ENCODE data around the gene ELN. TPM values are rescaled to one million over a fixed set of nuclear protein-coding genes. Genes with fewer than 3 reads are reported as not detected.

Gene ELN
- total and polyA plus RNA-seq, 2 donors (not counting 1 experiment from before 2014, with no cell fraction given) = not detected

GRCh38 chr7:73994023-73994422 lies 34.0 kb upstream of the ELN start:
- H3K9me3 ChIP-seq (ENCODE audit: control extremely low read depth in 1 of 3, control insufficient read depth in 2 of 3, insufficient read depth in 1 of 3, low read length in 2 of 3) = peaks cover 0 to 21% (median 5%) of the 10 kb centered on the region in 3 donors
- Mint-ChIP-seq H3K4me3 (no peak overlapping the region), H3K4me1 (no peaks in the 10 kb centered on the region), H3K27me3 (peaks cover 18% of the 10 kb centered on the region), H3K9me3 (ENCODE audit: insufficient read depth) (peaks cover 14% of the 10 kb centered on the region), H3K27ac (no peak overlapping the region)
- ATAC-seq (ENCODE audit: low read depth) (no peak), DNase-seq (no peak)
- no peaks in the 10 kb centered on the region for H4K20me1 ChIP-seq (ENCODE audit: control insufficient read depth, insufficient read depth, low read length, poor library complexity, severe bottlenecking)
- H3K27me3 ChIP-seq (replicated peaks in 1 of 4; ENCODE audit: control extremely low read depth in 1 of 4, control insufficient read depth in 3 of 4, insufficient read depth in 4 of 4, low read length in 3 of 4) = peaks cover 0 to 6% (median 0%) of the 10 kb centered on the region in 4 experiments
- no peak for TF ChIP-seq CTCF (IDR thresholded peaks at IDR 0.05)
- TF ChIP-seq EZH2 (IDR thresholded peaks at IDR 0.05; ENCODE audit: borderline replicate concordance, insufficient read depth, low read depth, low read length, poor library complexity, severe bottlenecking) = no peak
- no peak overlapping the region for H3K4me3 ChIP-seq (ENCODE audit: control extremely low read depth in 1 of 5, extremely low read depth in 1 of 5, insufficient read depth in 1 of 5, low read depth in 2 of 5, low read length in 4 of 5)
- H3K4me2 ChIP-seq (replicated peaks; ENCODE audit: low read depth, low read length, poor library complexity, severe bottlenecking) = no peak overlapping the region
- no peaks in the 10 kb centered on the region for H3K4me1 ChIP-seq (ENCODE audit: control insufficient read depth in 2 of 2, insufficient read depth in 2 of 2, low read length in 2 of 2)
- no peak overlapping the region for H2AFZ ChIP-seq (ENCODE audit: insufficient read depth, low read depth, low read length, poor library complexity, severe bottlenecking)
- H3K27ac ChIP-seq (ENCODE audit: low read length in 2 of 2) = no peak overlapping the region
- H3K9ac ChIP-seq (ENCODE audit: low read length) = no peak overlapping the region
- no peaks in the 10 kb centered on the region for H3K79me2 ChIP-seq (ENCODE audit: control insufficient read depth, insufficient read depth, low read length)
- H3K36me3 ChIP-seq (replicated peaks in 1 of 2; ENCODE audit: control extremely low read depth in 1 of 2, control insufficient read depth in 1 of 2, extremely low read depth in 1 of 2, insufficient read depth in 2 of 2, low read length in 1 of 2) = no peaks in the 10 kb centered on the region
- POLR2A ChIA-PET = no interaction called here
- WGBS (ENCODE audit: insufficient coverage) = 96% methylated on average over 4 of the region's 7 CpGs
- intact Hi-C loops (cut with micrococcal nuclease) = no loop called here
- CTCF ChIA-PET = no interaction called here

- TF ChIP-seq CTCF (IDR thresholded peaks at IDR 0.05) = no peak
- TF ChIP-seq EZH2 (IDR thresholded peaks at IDR 0.05; ENCODE audit: borderline replicate concordance, insufficient read depth, low read depth, low read length, poor library complexity, severe bottlenecking) = no peak
- Histone ChIP-seq H3K9ac (ENCODE audit: low read length) (no peak overlapping the region), H3K79me2 (ENCODE audit: control insufficient read depth, insufficient read depth, low read length) (no peaks in the 10 kb centered on the region), H3K27me3 (replicated peaks in 1 of 4; ENCODE audit: control extremely low read depth in 1 of 4, control insufficient read depth in 3 of 4, insufficient read depth in 4 of 4, low read length in 3 of 4) (peaks cover 0 to 6% (median 0%) of the 10 kb centered on the region in 4 experiments), H4K20me1 (ENCODE audit: control insufficient read depth, insufficient read depth, low read length, poor library complexity, severe bottlenecking) (no peaks in the 10 kb centered on the region), H3K4me1 (ENCODE audit: control insufficient read depth in 2 of 2, insufficient read depth in 2 of 2, low read length in 2 of 2) (no peaks in the 10 kb centered on the region), H3K27ac (ENCODE audit: low read length in 2 of 2) (no peak overlapping the region), H3K36me3 (replicated peaks in 1 of 2; ENCODE audit: control extremely low read depth in 1 of 2, control insufficient read depth in 1 of 2, extremely low read depth in 1 of 2, insufficient read depth in 2 of 2, low read length in 1 of 2) (no peaks in the 10 kb centered on the region), H3K9me3 (ENCODE audit: control extremely low read depth in 1 of 3, control insufficient read depth in 2 of 3, insufficient read depth in 1 of 3, low read length in 2 of 3) (peaks cover 0 to 21% (median 5%) of the 10 kb centered on the region in 3 donors), H3K4me2 (replicated peaks; ENCODE audit: low read depth, low read length, poor library complexity, severe bottlenecking) (no peak overlapping the region), H2AFZ (ENCODE audit: insufficient read depth, low read depth, low read length, poor library complexity, severe bottlenecking) (no peak overlapping the region), H3K4me3 (ENCODE audit: control extremely low read depth in 1 of 5, extremely low read depth in 1 of 5, insufficient read depth in 1 of 5, low read depth in 2 of 5, low read length in 4 of 5) (no peak overlapping the region)
- H3K4me3 Mint-ChIP-seq = no peak overlapping the region
- ATAC-seq (ENCODE audit: low read depth) = no peak
- no peaks in the 10 kb centered on the region for H3K4me1 Mint-ChIP-seq
- H3K27me3 Mint-ChIP-seq = peaks cover 18% of the 10 kb centered on the region
- H3K27ac Mint-ChIP-seq = no peak overlapping the region
- peaks cover 14% of the 10 kb centered on the region for H3K9me3 Mint-ChIP-seq (ENCODE audit: insufficient read depth)
- ChIA-PET POLR2A (no interaction called here), CTCF (no interaction called here)
- no peak for DNase-seq
- intact Hi-C loops (cut with micrococcal nuclease) = no loop called here
Measured at GRCh38 chr7:73994761-73995160, 33.2 kb upstream of the ELN start.
